NCI-H82 (cell line): ENCODE measurements around the gene MED4.
"Not testable (repeated sequence)": the region's sequence is repeated elsewhere in the genome, so short reads cannot be mapped to it uniquely, and the experiment has no call there.

Experiments
- DNase-seq: peaks from one replicate; lab custom pipeline; 2025; lab: John Stamatoyannopoulos, UW

MED4 gene

DNA sequence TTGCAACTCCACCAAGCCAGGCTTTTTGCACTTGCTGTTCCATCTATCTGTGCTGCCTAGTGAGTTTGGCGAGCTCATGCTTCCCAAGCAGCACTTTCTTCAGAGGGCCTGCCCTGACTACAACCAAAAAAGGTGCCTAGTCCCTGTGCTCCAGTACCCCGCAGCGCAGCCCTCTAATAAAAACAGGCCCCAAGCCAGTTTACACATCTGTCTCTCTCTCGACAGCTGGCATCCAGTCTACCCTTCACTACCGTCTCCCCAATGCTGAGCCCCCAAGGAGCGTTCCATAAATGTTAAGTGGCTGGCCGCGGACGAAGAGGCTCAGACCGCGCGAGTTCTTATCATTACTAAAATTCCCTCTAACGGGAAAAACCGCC lies 512 bp downstream of the MED4 start:
- peak; percentile 53 for DNase-seq

DNA sequence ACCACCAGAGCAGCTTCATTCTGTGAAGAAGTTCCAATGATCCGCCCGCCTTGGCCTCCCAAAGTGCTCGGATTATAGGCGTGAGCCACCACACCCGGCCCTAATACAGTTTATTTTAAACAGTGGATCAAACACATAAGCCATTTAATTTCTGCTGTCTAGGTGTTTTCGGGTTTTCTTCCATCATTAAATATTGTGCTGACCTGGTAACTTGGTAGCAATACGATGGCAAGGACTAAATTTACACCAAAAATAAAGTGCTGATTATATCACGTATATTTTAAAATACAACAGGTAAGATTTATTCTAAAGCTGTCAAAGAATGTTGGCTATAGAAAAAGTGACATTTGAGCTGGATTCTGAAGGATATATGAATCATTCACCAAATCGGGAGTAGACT lies 1.3 kb downstream of the MED4 start:
- DNase-seq = peak; percentile 26

DNA sequence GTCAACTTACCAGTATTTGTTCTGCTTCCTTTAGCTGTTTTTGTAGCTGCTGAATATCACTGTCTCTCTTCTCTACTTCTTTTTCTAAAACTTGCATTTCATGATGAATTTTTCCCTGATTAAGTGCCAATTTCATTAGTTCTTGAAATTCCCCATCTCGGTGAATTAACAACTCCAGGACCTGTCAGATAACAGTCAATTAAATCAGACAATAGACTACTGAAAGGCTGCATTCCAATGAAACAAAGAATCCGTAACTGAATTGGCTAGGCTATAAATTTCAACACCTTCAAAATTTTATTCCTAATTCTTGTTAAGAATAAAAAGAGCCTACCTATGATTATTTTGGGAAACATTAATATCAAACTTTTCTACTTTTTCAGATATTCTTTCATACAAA lies 8.6 kb downstream of the MED4 start:
- DNase-seq = no peak

DNA sequence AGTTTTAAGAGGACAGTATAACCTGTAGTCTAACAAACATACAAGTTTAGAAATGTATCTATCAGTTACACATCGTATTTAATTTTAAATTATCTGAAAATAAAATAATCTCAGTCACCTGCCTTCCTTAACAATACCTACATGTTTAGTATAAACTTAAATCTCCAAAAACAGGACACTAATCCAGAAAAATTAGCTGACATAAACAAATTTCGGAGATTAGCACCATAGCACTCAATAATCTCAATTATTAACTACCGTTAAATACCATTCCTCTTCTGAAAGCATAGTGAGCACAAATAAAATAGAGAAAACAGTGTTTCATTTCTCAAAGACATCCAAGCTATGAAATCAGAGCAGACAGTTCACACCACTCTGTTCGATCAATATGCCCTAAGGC lies 13.2 kb downstream of the MED4 start:
- no peak for DNase-seq

DNA sequence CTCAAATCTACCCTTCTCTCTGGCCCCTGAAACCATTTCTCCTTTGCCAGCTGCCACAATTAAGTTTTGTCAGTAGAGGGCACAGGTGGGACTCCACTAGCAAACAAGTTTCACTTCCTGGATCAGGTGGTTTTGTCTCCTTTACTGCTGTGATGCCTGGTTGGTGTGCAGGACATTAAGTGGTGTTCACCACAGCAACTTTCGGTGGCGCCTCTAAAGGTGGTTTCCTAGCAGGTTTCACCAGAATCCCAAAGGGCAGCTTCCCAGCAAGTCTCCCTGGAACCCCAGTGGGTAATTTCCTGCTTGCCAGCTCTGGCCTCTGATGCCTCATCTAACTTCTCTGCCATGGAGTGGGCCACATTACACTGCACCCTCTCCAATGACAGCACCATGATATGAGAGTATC lies 16.6 kb downstream of the MED4 start:
- DNase-seq = peak; percentile 34

DNA sequence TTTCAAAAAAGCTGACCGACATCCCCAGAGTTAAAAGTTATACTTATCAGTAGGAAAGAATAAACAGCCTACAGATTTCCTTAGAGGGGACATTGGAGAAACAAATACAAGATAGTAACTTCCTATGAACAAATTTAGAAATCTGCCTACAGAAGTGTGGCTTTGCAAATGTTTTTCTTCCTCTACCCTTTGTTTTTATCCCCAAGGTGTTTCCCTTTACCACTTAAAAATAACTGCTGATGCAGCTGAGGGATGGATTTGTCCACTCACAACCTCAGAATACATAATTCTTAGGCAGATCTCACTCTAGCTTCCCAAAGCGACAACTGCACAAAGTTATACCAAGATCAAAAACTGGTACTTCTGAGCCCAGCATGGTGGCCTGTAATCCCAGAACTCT lies 20.9 kb downstream of the MED4 start:
- no peak for DNase-seq

DNA sequence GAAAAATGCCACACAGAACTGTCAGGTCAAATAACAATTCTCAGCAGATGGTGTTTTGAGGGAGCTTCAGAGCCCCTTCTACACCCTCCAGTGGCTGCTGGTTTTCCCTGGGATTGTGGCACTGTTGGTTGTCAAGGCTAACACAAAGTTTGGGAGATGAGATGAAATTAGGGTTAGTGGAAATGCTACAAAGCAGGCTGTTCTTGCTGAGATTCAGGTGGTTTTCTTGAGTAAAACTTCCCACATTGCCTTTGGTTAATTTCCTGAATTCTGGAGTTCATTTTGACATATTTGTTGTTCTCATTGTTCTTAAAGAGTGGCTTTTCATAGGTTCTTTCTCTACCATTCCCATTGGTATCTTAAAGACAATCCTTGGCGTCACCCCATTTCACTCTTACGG lies 22.1 kb downstream of the MED4 start:
- DNase-seq = no peak

DNA sequence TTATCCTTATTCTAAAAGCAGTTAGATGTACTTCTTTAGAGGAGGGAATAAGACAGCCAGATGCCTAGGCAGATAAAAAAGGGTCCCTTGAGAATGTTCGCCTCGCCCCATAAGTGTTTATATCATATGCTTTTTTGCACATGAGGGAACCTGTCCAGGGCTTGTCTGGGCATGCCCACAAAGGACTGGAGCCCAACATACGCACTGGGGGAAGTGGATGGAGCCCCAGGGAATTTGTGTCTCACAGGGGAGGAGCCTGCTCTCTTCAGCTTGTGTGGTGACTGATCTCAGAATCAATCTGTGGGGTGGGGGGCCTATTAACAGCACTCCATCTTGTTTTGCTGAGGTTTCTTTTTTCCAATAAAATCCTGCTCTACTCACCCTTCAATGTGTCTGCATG lies 22.6 kb downstream of the MED4 start:
- DNase-seq = no peak

DNA sequence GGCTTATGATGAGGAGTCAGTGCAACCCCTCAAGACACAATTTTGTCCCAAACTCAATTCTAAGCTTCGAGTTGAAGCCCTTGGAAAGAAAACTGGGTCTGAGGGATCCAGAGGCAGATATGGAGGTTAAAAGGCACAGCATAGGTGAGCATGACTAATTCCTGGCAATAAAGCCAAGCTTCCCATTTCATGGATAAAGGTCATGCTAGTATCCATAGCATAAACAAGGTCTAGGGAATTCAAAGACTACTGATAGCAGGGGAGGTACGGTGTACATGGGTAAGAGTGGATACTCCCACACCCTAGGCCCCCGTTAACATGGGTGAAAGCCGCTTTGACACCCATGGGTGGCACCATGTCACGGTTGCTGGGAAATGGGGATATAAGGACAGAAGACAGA lies 24.0 kb downstream of the MED4 start:
- no peak for DNase-seq

DNA sequence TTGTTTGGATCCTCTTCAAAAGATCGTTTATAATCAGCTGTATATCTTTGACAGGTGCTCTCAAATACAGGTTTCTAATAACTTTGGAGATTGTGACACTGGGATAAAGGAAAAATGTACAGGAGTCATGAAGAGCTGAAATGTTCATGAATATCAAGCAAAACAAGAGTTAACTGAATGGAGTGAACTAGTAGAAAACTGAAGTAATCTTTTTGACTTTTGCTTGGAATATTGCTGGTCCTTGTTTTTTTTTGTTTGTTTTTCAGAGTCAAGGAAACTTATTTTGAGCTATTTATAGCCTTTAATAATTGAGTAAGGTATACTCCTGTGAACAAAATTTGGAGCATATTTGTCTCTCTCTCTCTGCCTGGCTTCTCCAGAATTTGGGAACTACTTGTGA lies 25.3 kb downstream of the MED4 start:
- no peak for DNase-seq

DNA sequence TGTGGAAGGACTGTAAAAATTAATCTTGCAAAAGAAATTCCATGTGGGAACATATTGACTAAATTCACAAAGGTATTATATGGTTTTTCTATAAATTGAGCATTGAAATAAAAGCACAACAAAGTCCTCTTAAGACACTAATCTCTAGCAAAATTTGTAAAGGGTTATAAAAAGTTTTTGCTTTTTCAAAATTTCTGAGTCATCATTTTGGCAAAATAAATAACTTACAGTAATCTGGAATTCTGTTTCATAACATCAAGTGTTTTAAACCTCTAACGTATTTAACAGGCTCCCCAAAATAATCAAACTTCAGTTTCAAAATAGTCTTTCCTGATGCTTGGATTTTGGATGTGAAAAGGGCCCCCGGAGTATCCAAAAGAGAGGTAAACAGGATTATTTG lies 26.0 kb downstream of the MED4 start:
- DNase-seq = no peak

DNA sequence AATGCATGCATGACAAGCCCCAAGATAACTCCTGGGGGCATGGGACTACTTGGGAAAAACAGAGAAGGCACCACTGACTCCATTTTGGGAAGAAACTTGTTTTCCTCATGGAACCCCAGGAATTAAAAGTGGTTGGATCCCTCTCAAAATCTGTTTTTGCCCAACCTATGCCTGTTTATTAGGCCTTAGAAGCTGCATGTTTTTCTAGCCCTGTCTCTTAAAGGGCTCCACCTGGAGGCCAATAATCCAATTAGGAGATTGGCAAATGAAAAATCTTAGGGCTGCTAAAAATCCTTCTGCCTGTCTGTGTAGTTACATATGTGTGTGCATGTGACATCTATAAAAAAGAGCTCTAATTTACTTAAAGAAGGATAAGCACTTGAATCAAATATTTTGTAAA lies 26.9 kb downstream of the MED4 start:
- DNase-seq = peak; percentile 92

DNA sequence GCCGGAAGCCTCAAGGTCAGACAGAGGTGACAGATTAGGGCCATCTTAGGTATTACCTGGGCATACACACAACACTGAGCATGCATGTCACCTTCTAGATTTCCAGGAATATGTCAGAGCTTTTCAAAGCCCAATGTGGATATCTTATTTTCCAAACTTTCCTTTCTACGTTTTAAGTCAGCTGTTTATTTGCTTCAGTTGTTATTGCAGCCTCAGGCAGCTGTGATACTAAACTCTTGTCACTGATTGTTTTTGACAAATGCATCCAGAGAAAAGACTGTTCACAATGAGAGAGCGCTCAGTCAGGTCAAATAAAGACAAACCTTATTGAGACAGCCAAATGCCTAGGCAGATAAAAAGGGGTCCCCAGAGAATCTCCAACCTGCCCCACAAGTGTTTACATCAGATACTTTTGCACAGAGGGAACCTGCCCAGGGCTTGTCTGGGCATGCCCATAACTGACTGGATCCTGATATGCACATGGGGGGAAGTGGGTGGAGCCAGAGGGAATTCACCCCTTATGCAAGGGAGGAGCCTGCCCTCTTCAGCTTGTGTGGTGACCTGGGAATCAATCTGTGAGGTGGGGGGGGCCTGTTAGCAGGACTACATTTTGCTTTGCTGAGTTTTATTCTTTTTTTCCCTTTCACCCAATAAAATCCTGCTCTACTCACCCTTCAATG lies 28.5 kb downstream of the MED4 start:
- DNase-seq = peak; percentile 62

DNA sequence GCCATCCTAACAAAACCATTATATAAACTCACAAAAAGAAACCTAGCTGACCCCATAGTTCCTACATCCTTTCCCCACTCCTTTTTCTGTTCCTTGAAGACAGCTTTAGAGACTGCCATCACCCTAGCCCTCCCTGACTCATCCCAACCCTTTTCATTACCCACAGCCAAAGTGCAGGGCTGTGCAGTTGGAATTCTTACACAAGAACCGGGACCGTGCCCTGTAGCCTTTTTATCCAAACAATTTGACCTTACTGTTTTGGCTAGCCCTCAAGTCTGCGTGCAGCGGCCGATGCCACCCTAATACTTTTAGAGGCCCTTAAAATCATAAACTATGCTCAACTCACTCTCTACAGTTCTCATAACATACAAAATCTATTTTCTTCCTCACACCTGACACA lies 35.0 kb downstream of the MED4 start:
- not testable (repeated sequence) for DNase-seq

DNA sequence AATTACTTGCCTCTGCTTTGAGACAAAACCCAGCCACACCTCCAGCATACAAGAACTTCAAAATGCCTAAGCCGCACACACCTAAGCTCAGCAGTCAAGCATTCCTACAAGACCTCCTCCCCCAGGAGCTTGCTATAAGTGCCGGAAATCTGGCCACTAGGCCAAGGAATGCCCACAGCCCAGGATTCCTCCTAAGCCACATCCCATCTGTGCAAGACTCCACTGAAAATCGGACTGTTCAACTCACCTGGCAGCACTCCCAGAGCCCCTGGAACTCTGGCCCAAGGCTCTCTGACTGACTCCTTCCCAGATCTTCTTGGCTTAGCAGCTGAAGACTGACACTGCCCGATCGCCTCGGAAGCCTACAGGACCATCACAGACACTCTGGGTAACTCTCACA lies 36.4 kb downstream of the MED4 start:
- DNase-seq = peak; percentile 68

DNA sequence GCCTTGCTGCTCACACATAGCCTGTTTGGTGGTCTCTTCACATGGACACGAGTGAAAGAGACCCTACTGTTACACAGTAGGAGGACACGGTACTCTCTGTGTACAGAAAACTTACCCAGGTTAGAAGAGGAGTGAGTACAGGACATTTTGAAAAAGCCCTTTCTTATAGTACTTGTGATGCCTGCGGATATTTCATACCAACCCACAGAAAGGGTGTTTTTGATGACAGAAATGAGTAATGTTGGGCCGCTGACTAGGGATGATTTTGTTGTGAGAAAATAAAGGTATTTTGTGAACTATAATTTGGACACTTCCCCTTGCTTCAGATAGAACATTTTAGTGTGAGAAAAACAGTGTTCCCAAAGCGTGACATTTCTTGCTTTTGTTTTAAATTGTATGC lies 39.2 kb downstream of the MED4 start:
- no peak for DNase-seq

DNA sequence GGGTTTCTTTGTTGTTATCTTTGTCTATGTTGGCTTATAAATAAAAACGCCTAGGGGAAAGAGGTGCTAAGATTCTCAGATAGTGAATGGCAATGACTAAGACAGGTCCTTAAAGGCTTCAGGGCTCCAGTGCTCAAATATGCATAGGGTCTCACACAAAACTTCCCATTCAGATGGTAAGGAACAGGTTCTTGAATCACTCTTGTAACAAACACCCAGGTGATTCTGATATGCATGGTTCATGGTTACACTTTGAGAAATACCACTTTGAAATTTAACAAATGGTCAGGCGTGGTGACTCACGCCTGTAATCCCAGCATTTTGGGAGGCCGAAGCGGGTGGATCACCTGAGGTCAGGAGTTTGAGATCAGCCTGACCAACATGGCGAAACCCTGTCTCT lies 40.3 kb downstream of the MED4 start:
- DNase-seq = no peak

DNA sequence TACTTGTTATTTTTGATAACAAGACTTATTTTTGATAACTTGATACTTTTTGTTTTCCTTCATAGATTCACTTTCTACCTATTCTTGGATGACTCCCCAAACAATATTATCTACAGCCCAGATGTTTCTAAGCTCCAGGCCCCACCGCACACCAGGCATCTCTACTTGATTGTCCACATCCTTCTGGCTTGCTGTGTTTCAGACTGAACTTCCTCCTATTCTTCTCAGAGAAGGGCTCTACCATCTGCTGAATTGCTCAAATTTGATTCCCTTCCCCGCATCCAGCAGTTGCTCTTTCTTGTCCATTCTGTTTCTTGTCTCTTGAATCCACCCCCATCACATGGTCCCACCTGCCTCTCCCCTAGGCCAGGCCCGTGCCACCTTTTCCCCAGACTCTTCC lies 44.4 kb downstream of the MED4 start:
- DNase-seq = no peak

DNA sequence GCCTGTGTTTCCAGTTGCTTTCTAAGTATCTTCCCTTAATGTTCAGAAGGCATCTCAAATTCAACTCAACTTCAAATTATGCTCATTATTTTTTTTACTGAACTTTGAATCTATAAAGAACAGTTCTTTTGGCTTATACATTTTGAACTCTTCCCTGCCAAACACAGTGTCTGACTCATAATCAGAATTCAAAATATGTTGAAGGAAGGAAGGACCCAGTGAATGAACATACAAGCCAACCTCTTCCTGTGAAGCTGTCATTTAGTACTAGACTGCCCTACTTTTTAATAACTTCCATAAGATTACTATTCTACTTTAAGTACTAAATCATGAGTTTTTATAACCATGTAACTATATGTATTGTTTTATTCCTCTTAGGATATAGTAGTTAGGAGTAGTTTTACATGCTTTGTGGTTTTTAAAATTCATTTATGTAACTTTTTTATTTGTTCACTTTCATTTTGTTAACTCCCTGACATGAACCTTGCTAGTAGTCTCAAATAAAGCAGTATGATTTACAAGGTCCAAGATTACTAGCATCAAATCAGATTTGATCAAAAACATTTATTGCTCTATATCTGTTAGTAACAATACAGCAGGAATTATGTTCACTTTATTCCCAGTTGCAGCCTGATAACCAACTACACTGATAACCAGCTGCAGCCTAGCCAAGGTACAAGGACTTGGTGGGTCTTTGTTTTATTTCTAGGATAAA lies 51.0 kb downstream of the MED4 start:
- DNase-seq = no peak

DNA sequence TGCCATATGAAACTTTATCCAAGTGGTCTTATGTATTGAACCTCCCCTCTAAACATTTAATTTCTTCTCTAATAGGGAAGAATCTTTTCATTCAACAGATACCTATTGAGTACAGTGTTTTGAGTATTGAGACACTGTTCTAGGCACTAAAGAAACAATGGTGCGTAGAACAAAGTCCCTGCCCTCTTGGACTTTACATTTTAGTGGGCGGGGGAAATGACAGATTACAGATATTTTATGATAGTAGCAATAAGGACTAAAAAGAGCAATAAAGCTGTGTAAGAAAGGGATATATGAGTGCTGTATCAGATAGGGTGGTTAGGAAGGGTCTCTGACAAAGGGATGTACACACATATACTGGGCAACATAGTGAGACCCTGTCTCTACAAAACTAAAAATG lies 52.0 kb downstream of the MED4 start:
- DNase-seq = no peak

DNA sequence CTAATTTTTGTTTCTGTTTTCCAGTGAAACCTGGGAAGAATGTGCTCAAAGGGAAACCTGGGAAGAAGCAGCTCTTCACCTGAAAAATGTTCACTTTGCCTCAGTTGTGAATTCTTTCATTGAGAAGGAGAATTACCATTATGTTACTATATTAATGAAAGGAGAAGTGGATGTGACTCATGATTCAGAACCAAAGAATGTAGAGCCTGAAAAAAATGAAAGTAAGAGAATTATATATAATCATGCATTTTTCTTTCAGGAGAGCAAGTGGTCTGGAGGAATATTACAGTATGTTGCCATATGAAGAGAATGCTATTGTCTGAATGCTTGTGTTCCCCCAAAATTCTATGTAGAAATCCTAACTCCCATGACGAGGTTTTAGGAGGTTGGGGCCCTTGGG lies 54.0 kb downstream of the MED4 start:
- no peak for DNase-seq

DNA sequence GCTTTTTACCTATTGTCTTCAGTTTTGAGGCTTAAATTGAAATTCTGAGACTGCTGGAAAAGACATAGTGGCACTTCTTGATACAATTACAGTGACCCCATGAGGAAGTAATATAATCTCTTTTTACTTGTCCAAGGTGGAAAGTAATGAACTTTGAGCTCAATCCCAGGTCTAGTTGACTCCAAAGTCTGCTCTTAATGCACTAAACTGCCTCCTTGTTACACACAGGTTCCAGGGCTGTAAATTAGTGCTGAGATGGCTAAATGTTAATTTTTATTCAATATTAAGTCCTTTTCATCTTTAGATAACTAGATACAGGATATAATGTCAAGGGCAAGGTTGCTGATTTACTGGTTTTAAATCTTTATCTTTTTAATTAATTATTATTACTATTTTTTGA lies 54.9 kb downstream of the MED4 start:
- no peak for DNase-seq

DNA sequence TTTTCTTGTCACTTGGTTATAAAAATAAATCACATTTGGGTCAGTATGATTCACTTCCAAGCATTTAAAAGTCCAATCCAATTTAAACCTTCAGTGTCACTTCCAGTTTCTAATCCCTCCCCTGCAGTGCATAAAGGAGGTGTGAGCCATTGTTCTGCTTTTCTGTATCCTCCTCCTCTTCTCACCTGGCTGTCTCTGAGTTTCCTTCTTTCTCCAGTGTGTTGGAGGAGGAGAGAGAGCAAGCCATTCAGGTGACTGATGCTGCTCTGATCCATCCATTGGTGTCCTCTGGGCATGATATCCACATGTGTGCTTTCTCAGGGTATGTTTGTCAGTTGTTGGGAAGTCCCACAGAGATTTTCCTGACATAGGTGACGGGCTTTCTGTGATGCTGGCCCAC lies 56.1 kb downstream of the MED4 start:
- DNase-seq = peak; percentile 54
